ENCODE data around the gene SLC26A4. TPM values are rescaled to one million over a fixed set of nuclear protein-coding genes. Genes with fewer than 3 reads are reported as not detected.

The SLC26A4 gene
- total and polyA plus RNA-seq, 9 of the 15 experiments (the other 6 are each of a cell fraction or from before 2014, with no cell fraction given), result 0.09 to 1.2 (median 0.33) TPM

- TF ChIP-seq ATF3 (IDR thresholded peaks at IDR 0.05), result peak; percentile 72; the same call in 1 of the 2 replicates
- TF ChIP-seq ATF3 (CRISPR knock-in tag; conservative IDR thresholded peaks at IDR 0.05), result no peak; the same call in 1 of the 2 replicates
- peak; percentile 18; the same call in 1 of the 2 replicates for TF ChIP-seq ZNF12 (CRISPR knock-in tag; IDR thresholded peaks at IDR 0.05)
- no peak for TF ChIP-seq MECOM (CRISPR knock-in tag; IDR thresholded peaks at IDR 0.05)
- TF ChIP-seq ZFPM2 (CRISPR knock-in tag; IDR thresholded peaks at IDR 0.05), result peak; percentile 70; the same call in 1 of the 2 replicates
- TF ChIP-seq CHCHD3 (CRISPR knock-in tag; IDR thresholded peaks at IDR 0.05), result no peak
- peak; percentile 8; the same call in 1 of the 2 replicates for TF ChIP-seq ATF4 (CRISPR knock-in tag; IDR thresholded peaks at IDR 0.05)
- peak; percentile 79 for TF ChIP-seq RBBP5 (IDR thresholded peaks at IDR 0.05; ENCODE audit: borderline replicate concordance, insufficient read depth, low read length, poor library complexity, severe bottlenecking)
- TF ChIP-seq ZNF318 (IDR thresholded peaks at IDR 0.05; ENCODE audit: borderline replicate concordance in 1 of 2, low read depth in 1 of 2), result peak; percentile 26 to 67; a peak in 1 of 4 replicates
- TF ChIP-seq SMARCA4 (IDR thresholded peaks at IDR 0.05), result peak; percentile 68
- no peak for TF ChIP-seq RAD21 (CRISPR knock-in tag; conservative IDR thresholded peaks at IDR 0.05 in 1 of 2, IDR thresholded peaks at IDR 0.05 in 1 of 2)
These were observed 82.3 kb downstream of the SLC26A4 start (continued) for GRCh38 chr7:107742678-107743566.
